CD4-positive, alpha-beta T cell treated with Interleukin-10 for 1 hour (primary cell): ENCODE measurements around the gene CCDC3.

ENCODE experiments used
- DNase-seq: peaks from one replicate; pipeline ENCODE4 v3.0.0-alpha.2; 2020

Gene CCDC3

DNA sequence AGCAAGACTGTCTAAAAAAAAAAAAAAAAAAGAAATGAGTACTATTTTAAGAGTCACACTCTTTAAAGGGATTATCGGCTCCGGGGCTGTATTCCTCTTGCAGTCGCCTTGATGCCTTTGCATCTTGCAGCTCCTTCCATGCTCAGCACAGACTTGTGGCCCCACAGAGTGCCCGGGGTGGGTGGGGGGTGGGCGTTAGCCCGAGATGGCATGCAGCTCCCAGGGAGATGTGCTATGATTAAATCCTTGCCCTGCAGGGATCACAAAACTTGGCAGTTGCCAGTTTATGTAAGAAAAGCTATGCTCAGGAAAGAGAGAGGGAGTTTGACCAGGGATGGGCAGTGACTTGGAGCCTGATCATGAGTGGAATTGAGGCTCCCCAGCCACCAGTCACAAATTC lies 81.9 kb downstream of the CCDC3 start:
- no peak for DNase-seq

DNA sequence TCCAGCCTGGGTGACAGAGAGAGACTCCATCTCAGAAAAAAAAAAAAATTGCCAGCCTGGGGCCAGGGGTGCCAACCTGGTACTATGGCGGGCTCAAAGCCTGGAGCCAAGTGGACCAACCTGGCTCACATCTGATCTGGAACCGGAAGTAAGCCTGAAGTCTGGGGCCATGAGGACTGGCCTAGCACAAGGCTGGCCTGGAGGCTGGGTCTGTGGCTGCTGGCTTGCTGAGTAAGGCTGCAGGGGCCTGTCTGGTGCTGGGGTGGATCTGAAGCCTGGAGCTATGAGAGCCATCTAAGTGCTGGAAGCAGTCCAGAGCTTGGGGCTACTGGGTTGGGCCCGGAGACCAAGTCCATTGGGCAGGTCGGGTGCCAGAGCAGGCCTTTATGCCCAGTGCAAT lies 84.9 kb downstream of the CCDC3 start:
- no peak for DNase-seq

DNA sequence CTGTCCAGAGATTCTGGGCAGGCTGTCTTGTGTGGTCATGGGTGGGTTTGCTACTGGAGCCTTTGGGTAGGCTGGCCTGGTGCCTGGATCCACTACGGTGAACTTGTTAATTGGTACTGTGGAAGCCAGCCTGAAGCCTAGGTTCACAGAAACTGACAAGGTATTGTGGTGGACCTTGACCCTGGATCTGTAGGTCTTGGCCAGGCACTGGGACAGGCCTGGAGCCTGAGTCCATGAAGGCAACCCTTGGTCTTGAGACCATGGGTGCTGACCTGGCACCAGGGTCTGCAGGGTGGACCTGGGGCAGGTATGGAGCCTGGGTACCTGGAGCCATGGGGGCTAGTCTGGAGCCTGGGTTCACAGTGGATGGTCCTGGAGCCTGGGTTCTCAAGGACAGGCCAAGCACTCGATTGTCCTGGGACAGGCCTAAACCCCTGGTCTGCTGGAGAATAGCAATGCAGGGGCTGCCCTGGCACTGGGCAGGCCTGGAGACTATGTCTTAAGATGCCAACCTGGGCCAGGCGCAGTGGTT lies 85.8 kb downstream of the CCDC3 start:
- DNase-seq: no peak

DNA sequence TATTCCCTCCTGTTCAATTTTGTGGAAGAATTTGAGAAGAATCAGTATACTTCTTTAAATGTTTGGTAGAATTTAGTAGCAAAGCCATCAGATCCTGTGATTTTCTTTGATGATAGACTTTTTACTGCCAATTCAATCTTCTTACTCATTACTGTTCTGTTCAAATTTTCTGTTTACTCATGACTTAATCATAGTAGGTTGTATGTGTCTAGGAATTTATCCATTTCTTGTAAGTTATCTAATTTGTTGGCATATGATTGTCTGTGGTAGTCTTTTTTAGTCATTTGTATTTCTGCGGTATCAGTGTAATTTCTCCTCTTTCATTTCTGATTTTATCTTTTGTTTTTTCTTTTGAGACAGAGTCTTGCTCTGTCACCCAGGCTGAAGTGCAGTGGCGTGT lies 87.4 kb downstream of the CCDC3 start:
- no peak for DNase-seq

GRCh38 chr10:12911795-12912194 lies 89.7 kb downstream of the CCDC3 start:
- DNase-seq: no peak

GRCh38 chr10:12910835-12911234 lies 90.7 kb downstream of the CCDC3 start:
- no peak for DNase-seq

DNA sequence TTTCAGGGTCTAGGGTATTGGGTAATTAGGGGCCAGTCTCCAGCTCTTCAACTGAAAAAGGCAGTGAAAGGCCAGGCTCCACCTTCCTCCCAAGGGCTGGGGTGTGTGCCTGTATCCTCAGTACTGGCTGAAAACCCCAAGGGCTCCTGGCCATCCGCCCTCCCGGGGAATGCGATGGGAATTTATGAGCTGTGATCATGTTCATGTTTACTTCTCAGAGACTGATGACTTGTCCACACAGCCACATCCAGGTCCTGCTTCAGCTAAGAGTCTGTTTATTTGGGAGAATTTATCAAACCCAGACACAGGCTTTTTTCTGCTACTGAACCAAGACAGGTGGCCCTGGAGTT lies 91.7 kb downstream of the CCDC3 start:
- DNase-seq: no peak

- DNase-seq: no peak
Observed at GRCh38 chr10:12909182-12909835, 92.2 kb downstream of the CCDC3 start.

DNA sequence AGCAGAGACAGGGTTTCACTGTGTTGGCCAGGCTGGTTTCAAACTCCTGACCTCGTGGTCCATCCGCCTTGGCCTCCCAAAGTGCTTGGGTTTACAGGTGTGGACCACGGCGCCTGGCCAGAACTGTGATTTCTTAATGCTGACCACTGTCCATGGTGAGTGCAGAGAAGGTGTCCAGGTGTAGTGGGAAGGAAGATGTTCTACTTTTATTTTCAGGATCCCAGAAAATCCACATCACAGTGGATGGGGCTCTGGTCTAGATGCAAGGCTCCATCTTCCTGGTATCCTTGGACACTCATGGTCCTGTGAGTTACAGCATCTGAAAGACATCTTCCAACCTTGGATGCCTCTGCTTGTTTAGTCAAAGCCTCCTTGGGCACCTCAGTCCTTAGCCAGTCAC lies 92.7 kb downstream of the CCDC3 start:
- DNase-seq: no peak

GRCh38 chr10:12907656-12908055 lies 93.9 kb downstream of the CCDC3 start:
- DNase-seq: no peak

DNA sequence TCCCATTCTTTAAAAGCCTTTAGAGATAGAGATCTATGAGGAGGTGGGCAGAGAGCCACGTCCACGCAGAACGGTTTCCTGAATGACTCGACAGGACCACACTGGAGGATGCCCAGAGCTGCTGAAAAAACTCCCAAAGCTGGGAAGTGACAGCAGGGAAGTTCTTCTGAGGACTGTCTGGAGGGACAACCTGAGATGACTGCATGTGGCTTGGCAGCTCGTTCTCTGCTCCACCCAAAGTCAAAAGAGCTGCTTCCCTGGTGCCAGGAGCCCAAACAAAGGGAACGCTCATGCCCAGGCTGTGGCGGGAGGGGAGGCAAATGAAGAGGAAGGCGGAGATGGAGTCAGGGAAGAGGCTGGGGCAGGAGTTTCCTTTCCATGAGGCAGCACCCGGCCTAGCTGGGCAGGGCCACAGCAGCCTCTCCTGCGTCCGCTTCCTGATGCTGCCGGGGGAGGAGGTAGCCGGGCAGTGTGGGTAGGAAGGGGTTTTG lies 95.4 kb downstream of the CCDC3 start:
- DNase-seq: no peak

- no peak for DNase-seq
Observed at GRCh38 chr10:12905067-12905466, 96.4 kb downstream of the CCDC3 start.

DNA sequence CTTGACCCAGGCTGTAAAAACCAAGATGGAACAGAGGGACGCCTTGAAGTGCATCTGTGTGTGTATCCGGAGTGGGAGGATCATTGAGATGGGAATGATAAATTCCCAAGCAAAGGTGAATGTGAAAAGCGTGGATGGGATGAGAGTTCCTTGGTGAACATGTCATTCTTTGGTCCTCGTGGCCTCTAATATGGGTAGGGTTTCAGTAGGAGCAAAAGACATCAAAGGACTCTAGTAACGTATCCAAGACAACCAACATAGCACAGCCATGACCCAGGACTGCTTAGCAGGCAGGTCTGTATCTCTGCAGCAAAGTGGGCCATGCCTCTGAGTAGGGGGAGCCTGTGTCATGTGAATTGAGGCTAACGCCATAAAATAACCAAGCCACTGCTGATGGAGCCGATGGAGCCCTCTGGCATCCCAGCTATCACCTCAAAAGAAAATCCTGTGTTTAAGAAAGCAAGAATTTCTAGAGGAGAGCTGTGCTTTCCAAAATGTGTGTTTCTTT lies 98.6 kb downstream of the CCDC3 start:
- DNase-seq: no peak

DNA sequence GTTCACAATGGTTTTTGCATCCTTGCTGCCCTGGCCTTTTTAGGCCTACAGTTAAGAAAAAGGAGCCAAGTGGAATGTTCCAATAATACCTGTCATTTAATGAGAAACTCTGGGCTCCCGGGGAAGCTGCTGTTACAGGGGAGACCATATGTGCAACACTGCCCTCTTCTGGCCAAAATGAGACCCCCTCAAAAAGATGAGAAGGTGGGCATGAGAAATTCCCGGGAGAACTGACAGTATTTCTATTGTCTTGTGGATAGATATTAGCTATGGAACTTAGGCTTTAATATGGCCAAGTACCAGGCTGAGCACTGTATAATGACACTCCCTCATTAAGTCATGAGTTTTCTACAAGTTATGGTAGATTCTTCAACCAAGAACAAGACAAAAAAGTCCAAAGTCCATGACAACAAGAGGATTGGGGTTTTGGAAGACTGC lies 99.4 kb downstream of the CCDC3 start:
- DNase-seq: peak; percentile 45

DNA sequence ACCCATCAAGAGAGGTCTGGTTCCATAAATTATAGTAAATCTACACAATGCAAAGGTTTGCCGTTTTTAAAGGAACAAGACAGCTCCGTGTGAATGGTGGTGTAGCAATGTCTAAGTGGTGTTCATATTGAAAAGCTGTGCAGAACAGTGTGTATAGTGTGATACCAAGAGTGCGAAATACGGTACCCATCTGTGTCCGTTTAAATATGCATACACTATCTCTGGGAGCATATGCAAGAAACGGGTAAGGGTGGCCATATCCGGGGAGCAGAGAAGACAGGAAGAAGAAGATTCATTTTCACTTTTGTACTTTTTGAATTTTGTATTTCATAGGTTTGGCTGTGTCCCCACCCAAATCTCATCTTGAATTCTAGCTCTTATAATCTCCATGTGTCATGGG lies 102.0 kb downstream of the CCDC3 start:
- DNase-seq: no peak

GRCh38 chr10:12898271-12898670 lies 103.2 kb downstream of the CCDC3 start:
- no peak for DNase-seq

DNA sequence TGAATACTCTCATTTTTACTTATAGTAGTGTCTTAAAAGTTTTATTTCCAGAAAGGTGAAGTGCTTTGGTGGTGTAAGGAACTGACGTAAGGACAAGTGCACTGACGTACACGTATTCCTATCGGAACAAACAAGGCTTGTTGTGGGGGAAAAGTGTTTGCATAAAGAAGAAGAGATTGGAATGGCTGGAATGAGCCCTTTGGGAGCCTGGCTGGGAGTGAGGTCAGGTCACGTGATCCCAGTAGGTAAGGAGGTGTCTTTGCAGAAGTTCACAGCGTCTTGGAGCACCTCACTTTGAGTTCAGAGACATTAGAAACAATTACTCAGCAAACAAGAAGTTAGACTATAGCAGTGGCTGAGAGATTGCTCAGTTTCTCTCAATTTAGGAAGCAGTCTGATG lies 104.2 kb downstream of the CCDC3 start:
- no peak for DNase-seq

GRCh38 chr10:12896251-12896650 lies 105.3 kb downstream of the CCDC3 start:
- no peak for DNase-seq

DNA sequence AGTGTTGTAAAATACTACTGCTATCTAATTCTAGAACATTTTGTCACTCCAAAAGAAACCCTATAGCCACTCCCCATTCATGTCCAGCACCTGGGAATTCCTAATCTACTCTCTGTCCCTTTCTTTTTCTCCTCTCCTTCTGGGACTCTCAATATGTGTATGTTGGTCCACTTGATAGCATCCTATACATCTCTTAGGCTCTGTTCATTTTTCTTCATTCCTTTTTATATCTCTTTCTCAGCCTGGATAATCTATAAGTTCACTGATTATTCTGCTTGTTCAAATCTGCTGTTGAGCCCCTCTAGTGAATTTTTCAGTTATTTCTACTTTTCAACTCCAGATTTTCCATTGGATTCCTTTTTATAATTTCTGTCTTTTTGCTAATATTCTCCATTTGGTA lies 108.6 kb downstream of the CCDC3 start:
- no peak for DNase-seq

DNA sequence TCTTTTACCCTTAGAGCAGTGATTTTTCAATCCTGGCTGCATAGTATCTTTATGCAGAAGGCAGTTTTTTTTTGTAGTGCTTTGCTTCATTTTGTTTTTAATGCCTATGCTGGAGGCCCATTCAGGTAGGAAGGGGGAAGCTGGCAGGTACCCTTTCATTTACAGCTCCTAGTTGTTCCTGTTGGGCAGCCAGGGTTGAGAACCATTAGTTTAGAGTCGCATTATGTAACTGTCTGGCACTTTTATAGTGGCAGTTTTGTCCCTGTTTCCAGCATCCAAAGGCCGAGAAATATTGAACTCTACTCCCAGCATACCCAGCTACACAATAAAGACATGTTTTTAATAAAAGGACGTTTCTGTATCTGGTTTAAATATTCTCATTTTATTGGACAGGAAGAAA lies 110.6 kb downstream of the CCDC3 start:
- no peak for DNase-seq

GRCh38 chr10:12888470-12888869 lies 113.0 kb downstream of the CCDC3 start:
- DNase-seq: no peak

GRCh38 chr10:12887780-12888179 lies 113.7 kb downstream of the CCDC3 start:
- DNase-seq: no peak

DNA sequence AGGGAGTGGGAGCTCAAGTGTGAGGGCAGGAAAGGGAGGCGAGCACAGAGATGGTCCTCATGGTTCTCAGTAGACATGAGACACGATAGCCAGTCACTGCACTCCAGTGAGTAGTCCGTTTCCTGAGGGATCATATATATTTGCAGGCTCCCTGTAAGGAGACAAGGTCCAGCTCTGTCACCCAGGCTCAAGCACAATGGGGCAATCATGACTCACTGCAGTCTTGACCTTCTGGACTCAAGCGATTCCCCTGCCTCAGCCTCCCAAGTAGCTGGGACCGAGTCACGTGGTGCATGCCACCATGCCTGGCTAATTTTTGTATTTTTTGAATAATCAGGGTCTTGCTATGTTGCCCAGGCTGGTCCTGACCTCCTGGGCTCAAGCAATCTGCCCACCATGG lies 116.7 kb downstream of the CCDC3 start:
- no peak for DNase-seq

DNA sequence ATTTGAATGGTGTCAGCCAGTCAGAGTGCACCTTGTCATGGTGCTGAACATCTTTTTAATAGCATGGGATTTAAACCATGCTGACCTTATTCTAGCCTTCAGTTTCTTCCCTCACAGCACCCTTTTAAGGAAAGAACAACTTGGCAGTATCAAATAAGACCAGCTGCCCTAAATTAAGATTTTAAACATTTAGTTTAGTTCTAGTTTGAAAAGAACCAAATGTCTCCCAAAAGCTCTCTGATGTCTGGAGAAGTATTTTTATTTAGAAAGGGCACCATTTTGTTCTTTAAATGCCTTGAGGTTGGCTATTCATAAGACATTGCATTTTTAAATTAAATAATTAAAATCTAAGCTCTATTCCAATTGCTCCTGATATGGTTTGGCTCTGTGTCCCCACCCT lies 121.1 kb downstream of the CCDC3 start:
- DNase-seq: no peak

DNA sequence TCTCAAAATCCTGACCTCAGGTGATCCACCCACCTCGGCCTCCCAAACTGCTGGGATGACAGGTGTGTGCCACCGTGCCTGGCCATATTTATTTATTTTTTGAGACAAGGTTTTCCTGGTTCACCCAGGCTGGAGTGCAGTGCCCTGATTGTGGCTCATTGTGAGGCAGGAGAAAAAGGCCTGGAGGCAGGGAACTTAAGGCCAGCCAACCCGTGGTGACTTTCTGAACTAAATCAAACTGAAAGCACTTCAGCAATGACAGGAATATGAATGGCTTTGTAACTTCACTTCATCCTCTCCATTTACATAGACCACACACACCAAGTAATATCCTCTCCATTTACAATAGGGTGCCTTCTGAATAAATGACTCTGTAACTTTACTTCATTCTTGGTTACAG lies 124.4 kb downstream of the CCDC3 start:
- no peak for DNase-seq
